Natural killer cell treated with Interleukin-12 subunit alpha and Interleukin-12 subunit beta and Interleukin-15 and Interleukin-18, amount 100 ng/mL, for 72 hours (primary cell): ENCODE results near the gene C11orf42. TPM values are rescaled to one million over a fixed set of nuclear protein-coding genes. Genes with fewer than 3 reads are reported as not detected.

Source experiments
- ATAC-seq, 2 donors: fragments of 150-1000 bp; cut with Tn5 transposase in 1 of 2; sonication (Bioruptor Pico), chemical (Tn5 transposase) in 1 of 2; 2 replicates each; pipeline ENCODE4 v1.10.0; 2021
- DNase-seq: peaks from one replicate; pipeline ENCODE4 v3.0.0; 2022; ENCODE audit warnings: low spot score
- H3K27ac Mint-ChIP-seq, 2 donors: 1 replicate in 1 of 2; 2 replicates in 1 of 2; pipeline ENCODE4 v1.8.0; 2022; ENCODE audit warnings: mixed read lengths in 2 of 2, mild to moderate bottlenecking in 1 of 2, moderate library complexity in 1 of 2
- H3K27me3 Mint-ChIP-seq, 2 donors: 1 replicate in 1 of 2; 2 replicates in 1 of 2; pipeline ENCODE4 v1.8.0; 2022; ENCODE audit warnings: mixed read lengths in 2 of 2
- H3K36me3 Mint-ChIP-seq: one replicate; pipeline ENCODE4 v1.8.0; 2022; ENCODE audit warnings: mixed read lengths
- H3K4me1 Mint-ChIP-seq, 2 donors: 1 replicate in 1 of 2; 2 replicates in 1 of 2; pipeline ENCODE4 v1.8.0; 2022; ENCODE audit warnings: low read depth in 2 of 2, mixed read lengths in 2 of 2, mild to moderate bottlenecking in 1 of 2
- H3K4me3 Mint-ChIP-seq: one replicate; pipeline ENCODE4 v1.8.0; 2022; ENCODE audit warnings: mixed read lengths
- H3K9me3 Mint-ChIP-seq: 2 replicates; pipeline ENCODE4 v1.8.0; 2022; ENCODE audit warnings: mixed read lengths
- total RNA-seq, 2 donors: library from RNA; stranded (reverse); gene quantifications; one replicate each; pipeline ENCODE4 v1.2.3, GENCODE V29; 2022

C11orf42 gene
- not detected for total RNA-seq

- Mint-ChIP-seq H3K4me1 (peaks cover 55 to 60% of the 10 kb centered on the region in 2 donors), H3K9me3 (peaks cover 4% of the 10 kb centered on the region), H3K27me3 (no peaks in the 10 kb centered on the region), H3K27ac (peak within 1 kb of the TSS; percentile 87 to 99), H3K4me3 (peak within 1 kb of the TSS; percentile 84), H3K36me3 (peaks cover 34% of the 10 kb centered on the region)
- no peak for DNase-seq
- no peak for ATAC-seq
Observed at GRCh38 chr11:6205366-6205765, at the start of gene C11orf42. C11orf42 (plus strand) TSS chr11:6205557; CDS start chr11:6205616, 59 bp downstream.

- Mint-ChIP-seq H3K4me1 (no peaks in the 10 kb centered on the region), H3K4me3 (no peak overlapping the region), H3K27me3 (no peaks in the 10 kb centered on the region), H3K9me3 (no peaks in the 10 kb centered on the region), H3K27ac (peak overlapping the region in 1 of 2 donors; percentile 9), H3K36me3 (no peaks in the 10 kb centered on the region)
- ATAC-seq (no peak), DNase-seq (no peak)
Observed at GRCh38 chr11:6156628-6157359, 48.6 kb upstream of the C11orf42 start.

DNA sequence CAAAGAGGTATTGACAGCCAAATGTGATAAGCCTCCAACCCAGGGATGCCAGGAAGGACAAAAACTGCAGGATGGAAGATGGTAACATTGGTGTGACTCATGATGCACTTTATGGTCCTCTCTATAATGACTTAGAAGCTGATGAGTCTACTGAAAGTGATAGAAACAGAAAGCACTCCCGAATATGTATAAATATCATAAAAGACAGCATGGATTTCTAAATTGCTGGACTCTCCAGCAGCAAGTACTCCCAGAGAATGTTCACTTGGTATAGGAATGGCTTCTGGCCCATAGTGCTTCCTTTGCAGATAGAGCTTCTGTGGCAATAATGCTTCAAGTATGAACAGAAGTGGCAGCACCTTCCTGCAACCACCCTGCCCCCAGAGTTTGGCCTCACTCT is 35.1 kb upstream of the C11orf42 start, which contains the start of gene OR52B2:
TSS of gene OR52B2 (minus strand) at position 101 of the 400 bp plus-strand sequence. CDS start at position 101, 0 bp downstream.
- no peak for DNase-seq
- Mint-ChIP-seq H3K36me3 (peaks cover 3% of the 10 kb centered on the region), H3K27ac (no peak within 1 kb of the TSS), H3K27me3 (peaks cover 8 to 9% of the 10 kb centered on the region in 2 donors), H3K4me1 (peaks cover 0 to 2% of the 10 kb centered on the region in 2 donors), H3K4me3 (no peak within 1 kb of the TSS), H3K9me3 (no peaks in the 10 kb centered on the region)
- ATAC-seq = no peak

DNA sequence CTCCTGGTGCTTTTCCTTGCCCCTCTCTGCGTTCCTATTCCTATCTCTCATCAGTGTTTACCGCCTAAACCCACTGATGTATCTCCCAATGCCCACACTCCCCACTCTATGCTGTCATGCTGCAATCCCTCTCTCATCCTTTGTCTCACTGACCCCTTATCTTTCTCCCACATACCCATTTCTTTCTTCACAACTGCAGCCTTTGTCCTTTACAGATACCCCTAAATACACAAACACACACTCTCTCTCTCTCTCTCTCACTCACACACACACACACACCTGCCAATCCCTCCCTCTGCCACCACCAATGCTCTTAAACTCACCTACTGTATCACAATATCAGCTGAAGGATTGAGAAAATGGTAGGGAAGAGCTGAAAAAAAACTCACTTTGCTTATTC is 29.9 kb upstream of the C11orf42 start:
- ATAC-seq (no peak), DNase-seq (no peak)
- Mint-ChIP-seq H3K4me1 (peaks cover 6 to 16% of the 10 kb centered on the region in 2 donors), H3K27me3 (peaks cover 0 to 5% of the 10 kb centered on the region in 2 donors), H3K27ac (peak overlapping the region in 1 of 2 donors; percentile 6), H3K36me3 (peaks cover 4% of the 10 kb centered on the region), H3K9me3 (no peaks in the 10 kb centered on the region), H3K4me3 (no peak overlapping the region)

GRCh38 chr11:6191742-6192141 is 13.6 kb upstream of the C11orf42 start:
- Mint-ChIP-seq H3K4me3 (no peak overlapping the region), H3K27me3 (no peaks in the 10 kb centered on the region), H3K27ac (no peak overlapping the region), H3K9me3 (peaks cover 7% of the 10 kb centered on the region), H3K4me1 (peaks cover 40% of the 10 kb centered on the region in 2 donors), H3K36me3 (peaks cover 12% of the 10 kb centered on the region)
- no peak for DNase-seq
- ATAC-seq = no peak

DNA sequence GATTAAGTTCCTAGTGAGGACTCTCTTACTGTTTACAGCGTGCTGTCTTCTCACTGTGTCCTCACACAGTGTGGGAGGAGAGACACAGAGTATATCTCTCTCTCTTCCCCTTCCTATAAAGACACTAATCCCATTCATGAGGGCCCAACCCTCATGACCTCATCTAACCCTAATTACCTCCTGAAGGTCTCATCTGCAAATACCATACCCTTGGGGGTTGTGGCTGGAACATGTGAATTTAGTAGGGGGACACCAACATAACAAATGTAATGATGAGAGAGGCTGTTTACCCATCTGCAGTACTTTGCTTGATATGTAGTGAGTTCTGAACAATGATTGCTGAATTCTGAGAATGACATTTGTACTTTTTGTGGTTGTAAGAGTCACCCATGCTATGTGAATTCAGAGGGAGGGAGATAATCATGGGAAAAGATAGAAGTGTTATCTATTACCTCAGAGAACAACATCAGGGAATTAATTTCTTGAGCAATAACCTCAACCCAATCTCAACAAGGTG is 11.2 kb upstream of the C11orf42 start:
- peak; percentile 54 to 71 for ATAC-seq
- peaks cover 7% of the 10 kb centered on the region for H3K9me3 Mint-ChIP-seq

GRCh38 chr11:6196396-6196795 is 9.0 kb upstream of the C11orf42 start:
- peak; percentile 77 for DNase-seq
- peaks cover 7% of the 10 kb centered on the region for H3K9me3 Mint-ChIP-seq
- no peaks in the 10 kb centered on the region for H3K27me3 Mint-ChIP-seq
- peak overlapping the region; percentile 85 to 97 for H3K27ac Mint-ChIP-seq
- peaks cover 74 to 79% of the 10 kb centered on the region in 2 donors for H3K4me1 Mint-ChIP-seq
- ATAC-seq = peak; percentile 81 to 87
- H3K4me3 Mint-ChIP-seq = peak overlapping the region; percentile 87
- peaks cover 17% of the 10 kb centered on the region for H3K36me3 Mint-ChIP-seq

More for the DNA sequence above, 11.2 kb upstream of the C11orf42 start:
- Mint-ChIP-seq H3K4me1 (peaks cover 56 to 61% of the 10 kb centered on the region in 2 donors), H3K27me3 (no peaks in the 10 kb centered on the region), H3K36me3 (peaks cover 12% of the 10 kb centered on the region), H3K4me3 (peak overlapping the region; percentile 63), H3K27ac (peak overlapping the region; percentile 85 to 97)
- no peak for DNase-seq

- Mint-ChIP-seq H3K4me3 (peak overlapping the region; percentile 87), H3K4me1 (peaks cover 76 to 83% of the 10 kb centered on the region in 2 donors), H3K27me3 (no peaks in the 10 kb centered on the region), H3K27ac (peak overlapping the region; percentile 85 to 97), H3K36me3 (peaks cover 12% of the 10 kb centered on the region), H3K9me3 (peaks cover 7% of the 10 kb centered on the region)
- ATAC-seq (no peak), DNase-seq (no peak)
Observed at GRCh38 chr11:6197466-6198200, 7.7 kb upstream of the C11orf42 start.

- Mint-ChIP-seq H3K9me3 (peaks cover 10% of the 10 kb centered on the region), H3K27ac (peak within 1 kb of the TSS; percentile 87 to 99), H3K4me1 (peaks cover 79 to 87% of the 10 kb centered on the region in 2 donors), H3K36me3 (peaks cover 19% of the 10 kb centered on the region), H3K4me3 (peak within 1 kb of the TSS; percentile 85), H3K27me3 (no peaks in the 10 kb centered on the region)
- DNase-seq (no peak), ATAC-seq (no peak)
Observed at GRCh38 chr11:6199174-6199810, 6.1 kb upstream of the C11orf42 start, which contains the start of gene OR52W1. OR52W1 (plus strand) TSS chr11:6199224; CDS start chr11:6199224, 0 bp downstream.

- peaks cover 84 to 93% of the 10 kb centered on the region in 2 donors for H3K4me1 Mint-ChIP-seq
- DNase-seq (peak; percentile 92), ATAC-seq (peak; percentile 68 to 84)
- peak overlapping the region; percentile 87 to 99 for H3K27ac Mint-ChIP-seq
- H3K9me3 Mint-ChIP-seq = peaks cover 10% of the 10 kb centered on the region
- peak overlapping the region; percentile 85 for H3K4me3 Mint-ChIP-seq
- H3K36me3 Mint-ChIP-seq = peaks cover 24% of the 10 kb centered on the region
- no peaks in the 10 kb centered on the region for H3K27me3 Mint-ChIP-seq
Observed at GRCh38 chr11:6200975-6201374, 4.4 kb upstream of the C11orf42 start.

DNA sequence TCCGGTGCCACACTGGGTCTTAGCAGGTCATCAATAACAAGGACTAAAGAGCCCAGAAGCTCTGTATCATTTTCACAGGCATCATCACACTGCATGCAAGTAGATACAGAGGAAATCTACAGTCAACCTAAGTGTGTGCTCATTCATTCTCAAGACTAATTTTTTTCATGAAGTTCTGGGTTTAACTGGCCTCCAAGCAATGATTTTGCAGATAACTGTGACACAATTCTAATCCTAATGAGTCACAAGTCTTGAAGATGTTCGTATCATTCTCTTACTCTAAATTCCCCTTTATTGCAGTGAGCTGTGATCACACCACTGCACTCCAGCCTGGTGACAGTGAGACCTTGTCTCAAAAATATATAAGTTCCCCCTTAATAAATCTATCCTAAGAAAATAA is 3.9 kb upstream of the C11orf42 start:
- no peak for DNase-seq
- H3K27me3 Mint-ChIP-seq = no peaks in the 10 kb centered on the region
- peaks cover 79 to 88% of the 10 kb centered on the region in 2 donors for H3K4me1 Mint-ChIP-seq
- H3K27ac Mint-ChIP-seq = peak overlapping the region; percentile 87 to 99
- ATAC-seq = peak; percentile 76 to 85
- H3K36me3 Mint-ChIP-seq = peaks cover 22% of the 10 kb centered on the region
- peaks cover 5% of the 10 kb centered on the region for H3K9me3 Mint-ChIP-seq
- peak overlapping the region; percentile 85 for H3K4me3 Mint-ChIP-seq

DNA sequence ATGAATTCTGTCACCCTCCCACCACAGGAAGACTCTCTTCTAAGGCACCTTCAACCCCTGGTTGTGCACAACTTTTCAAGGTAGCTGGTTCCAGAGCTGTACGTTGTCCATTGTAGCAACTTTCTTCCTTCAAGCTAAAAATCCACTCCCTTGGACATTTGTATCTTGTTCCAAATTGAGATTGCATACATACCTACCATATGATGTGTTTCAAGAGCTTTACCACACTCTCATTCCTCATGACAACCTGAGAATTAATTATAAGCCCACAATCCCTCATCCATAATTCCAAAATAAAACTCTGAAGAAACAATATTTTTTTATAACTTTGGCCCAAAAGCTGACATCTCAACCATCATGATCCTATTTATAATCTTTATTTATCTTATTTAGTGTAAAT is 3.3 kb upstream of the C11orf42 start:
- ATAC-seq (no peak), DNase-seq (no peak)
- peak overlapping the region; percentile 87 to 99 for H3K27ac Mint-ChIP-seq
- peaks cover 26% of the 10 kb centered on the region for H3K36me3 Mint-ChIP-seq
- peaks cover 80 to 85% of the 10 kb centered on the region in 2 donors for H3K4me1 Mint-ChIP-seq
- H3K4me3 Mint-ChIP-seq = peak overlapping the region; percentile 56
- H3K27me3 Mint-ChIP-seq = no peaks in the 10 kb centered on the region
- H3K9me3 Mint-ChIP-seq = peaks cover 4% of the 10 kb centered on the region

GRCh38 chr11:6203327-6203726 is 2.0 kb upstream of the C11orf42 start:
- ATAC-seq (peak; percentile 43 to 48), DNase-seq (peak; percentile 75)
- peak overlapping the region; percentile 84 for H3K4me3 Mint-ChIP-seq
- H3K4me1 Mint-ChIP-seq = peaks cover 72 to 73% of the 10 kb centered on the region in 2 donors
- H3K9me3 Mint-ChIP-seq = peaks cover 4% of the 10 kb centered on the region
- H3K27ac Mint-ChIP-seq = peak overlapping the region; percentile 87 to 99
- H3K36me3 Mint-ChIP-seq = peaks cover 27% of the 10 kb centered on the region
- H3K27me3 Mint-ChIP-seq = no peaks in the 10 kb centered on the region
